ENCODE results near the gene HOXC12. TPM values are rescaled to one million over a fixed set of nuclear protein-coding genes. Genes with fewer than 3 reads are reported as not detected.

HOXC12 gene
- total RNA-seq: under 1 TPM in 1 of 3 donors, not detected in 2; 0.15 TPM

GRCh38 chr12:53954694-53955035 lies at the start of gene HOXC12:
Gene HOXC12, plus strand, starts transcription at chr12:53954903. Its CDS starts 27 bp downstream, at chr12:53954930.
- peak within 1 kb of the TSS in 2 of 3 donors; percentile 13 to 42 for H3K4me3 ChIP-seq
- intact Hi-C loops (cut with DNase I; ENCODE audit: low total_unique reads): no loop called here

GRCh38 chr12:53907103-53907502 lies 47.6 kb upstream of the HOXC12 start:
- H3K4me3 ChIP-seq: no peak overlapping the region
- H3K27me3 ChIP-seq: peaks cover 0 to under 1% of the 10 kb centered on the region in 2 donors
- intact Hi-C loops (cut with DNase I; ENCODE audit: low total_unique reads): no loop called here
- no peak for DNase-seq (ENCODE audit: low spot score in 2 of 2)
- H3K36me3 ChIP-seq: no peaks in the 10 kb centered on the region
- no peaks in the 10 kb centered on the region for H3K9me3 ChIP-seq
- no peaks in the 10 kb centered on the region for H3K4me1 ChIP-seq
- no peak overlapping the region for H3K27ac ChIP-seq
- no peak for TF ChIP-seq CTCF (IDR thresholded peaks at IDR 0.05)
- TF ChIP-seq POLR2AphosphoS5 (IDR thresholded peaks at IDR 0.05): no peak
- no peak for TF ChIP-seq POLR2A (IDR thresholded peaks at IDR 0.05)

More at GRCh38 chr12:53954694-53955035, at the start of gene HOXC12:
- Histone ChIP-seq H3K27me3 (peaks cover 26 to 99% of the 10 kb centered on the region in 2 donors), H3K36me3 (no peaks in the 10 kb centered on the region), H3K4me1 (no peaks in the 10 kb centered on the region), H3K27ac (no peak within 1 kb of the TSS), H3K9me3 (no peaks in the 10 kb centered on the region)
- DNase-seq (ENCODE audit: low spot score in 2 of 2): no peak
- TF ChIP-seq POLR2A (IDR thresholded peaks at IDR 0.05) (no peak), POLR2AphosphoS5 (IDR thresholded peaks at IDR 0.05) (no peak), CTCF (IDR thresholded peaks at IDR 0.05) (no peak)

- Histone ChIP-seq H3K27me3 (peaks cover 0 to 12% of the 10 kb centered on the region in 2 donors), H3K4me3 (no peak overlapping the region), H3K36me3 (no peaks in the 10 kb centered on the region), H3K9me3 (no peaks in the 10 kb centered on the region), H3K27ac (no peak overlapping the region), H3K4me1 (no peaks in the 10 kb centered on the region)
- DNase-seq (ENCODE audit: low spot score in 2 of 2): no peak
- TF ChIP-seq CTCF (IDR thresholded peaks at IDR 0.05): no peak
- TF ChIP-seq POLR2A (IDR thresholded peaks at IDR 0.05): no peak
- no peak for TF ChIP-seq POLR2AphosphoS5 (IDR thresholded peaks at IDR 0.05)
- intact Hi-C loops (cut with DNase I; ENCODE audit: low total_unique reads): no loop called here
Observed at GRCh38 chr12:53916788-53917655, 37.7 kb upstream of the HOXC12 start.

- H3K27me3 ChIP-seq: peaks cover 0 to 58% of the 10 kb centered on the region in 2 donors
- no peaks in the 10 kb centered on the region for H3K36me3 ChIP-seq
- DNase-seq (ENCODE audit: low spot score in 2 of 2): no peak
- H3K9me3 ChIP-seq: no peaks in the 10 kb centered on the region
- TF ChIP-seq POLR2A (IDR thresholded peaks at IDR 0.05): no peak
- H3K4me1 ChIP-seq: no peaks in the 10 kb centered on the region
- intact Hi-C loops (cut with DNase I; ENCODE audit: low total_unique reads): no loop called here
- no peak overlapping the region for H3K4me3 ChIP-seq
- no peak overlapping the region for H3K27ac ChIP-seq
Observed at GRCh38 chr12:53924521-53925405, 29.9 kb upstream of the HOXC12 start.

GRCh38 chr12:53927220-53928029 lies 27.3 kb upstream of the HOXC12 start:
- Histone ChIP-seq H3K36me3 (no peaks in the 10 kb centered on the region), H3K27ac (no peak overlapping the region), H3K4me3 (no peak overlapping the region), H3K4me1 (no peaks in the 10 kb centered on the region), H3K9me3 (no peaks in the 10 kb centered on the region), H3K27me3 (peaks cover 0 to 84% of the 10 kb centered on the region in 2 donors)
- TF ChIP-seq CTCF (IDR thresholded peaks at IDR 0.05) (no peak), POLR2AphosphoS5 (IDR thresholded peaks at IDR 0.05) (no peak), POLR2A (IDR thresholded peaks at IDR 0.05) (no peak)
- DNase-seq (ENCODE audit: low spot score in 2 of 2): no peak
- intact Hi-C loops (cut with DNase I; ENCODE audit: low total_unique reads): no loop called here
